IMR-90 (cell line): Measurements from ENCODE around the gene HEYL. TPM values are rescaled to one million over a fixed set of nuclear protein-coding genes. Genes with fewer than 3 reads are reported as not detected.

Experiments used
- ATAC-seq: fragments of 200-7000 bp; cut with Tn5 transposase; 2 replicates; pipeline ENCODE4 v1.9.1; 2020; ENCODE audit warnings: low read depth, mild to moderate bottlenecking, moderate library complexity
- BruUV-seq: library from RNA; stranded (reverse); fragments of 400-500 nt; replicated peaks from 2 replicates; lab custom pipeline; 2021; lab: Mats Ljungman, UMichigan
- CTCF ChIA-PET: fragments of 300-600 bp; formaldehyde crosslinking; extraction: SDS; loops from one replicate; lab custom pipeline; 2021; ENCODE audit warnings: antibody characterized with exemption; lab: Yijun Ruan, JAX
- POLR2A ChIA-PET: fragments of 300-600 bp; sonication (Branson Sonifier 250); formaldehyde crosslinking; loops from one replicate; lab custom pipeline; 2022; ENCODE audit warnings: antibody characterized with exemption; ENCODE audit not compliant: unreplicated experiment; lab: Charles Lee
- DNase-seq: peaks from one replicate; pipeline ENCODE4 v3.0.0; 2013
- H2AFZ ChIP-seq: replicated peaks from 2 replicates; pipeline ENCODE3; 2013; ENCODE audit warnings: low read length, mild to moderate bottlenecking; ENCODE audit not compliant: poor library complexity
- H2AK5ac ChIP-seq: 2 replicates; pipeline ENCODE4 v1.6.1; 2013; ENCODE audit warnings: low read depth, low read length, inconsistent platforms
- H2AK9ac ChIP-seq: replicated peaks from 2 replicates; pipeline ENCODE3; 2013; ENCODE audit warnings: mild to moderate bottlenecking, low read depth, low read length, moderate library complexity; ENCODE audit not compliant: poor library complexity
- H2BK120ac ChIP-seq: 2 replicates; pipeline ENCODE4 v1.6.1; 2013; ENCODE audit warnings: low read depth, low read length, inconsistent platforms
- H2BK15ac ChIP-seq: 3 replicates; pipeline ENCODE4 v1.6.1; 2013; ENCODE audit warnings: low read depth, low read length, inconsistent platforms
- H2BK20ac ChIP-seq: 2 replicates; pipeline ENCODE4 v1.6.1; 2013; ENCODE audit warnings: low read depth, mild to moderate bottlenecking, inconsistent platforms, low read length, moderate library complexity
- H2BK5ac ChIP-seq: 2 replicates; pipeline ENCODE4 v1.6.1; 2013; ENCODE audit warnings: mild to moderate bottlenecking, low read depth, low read length, inconsistent platforms; ENCODE audit not compliant: poor library complexity, severe bottlenecking
- H3K14ac ChIP-seq: replicated peaks from 2 replicates; pipeline ENCODE4 v1.6.1; 2013; ENCODE audit warnings: low read depth, low read length, inconsistent platforms
- H3K18ac ChIP-seq: 2 replicates; pipeline ENCODE4 v1.6.1; 2013; ENCODE audit warnings: low read depth, low read length, control low read depth
- H3K23ac ChIP-seq: 2 replicates; pipeline ENCODE4 v1.6.1; 2013; ENCODE audit warnings: low read depth, low read length, inconsistent platforms
- H3K27ac ChIP-seq: 2 replicates; pipeline ENCODE4 v1.5.1; 2013; ENCODE audit warnings: mild to moderate bottlenecking, control low read depth, low read length; ENCODE audit not compliant: insufficient read depth
- H3K27me3 ChIP-seq: 2 replicates; pipeline ENCODE4 v1.6.1; 2013; ENCODE audit warnings: low read length; ENCODE audit not compliant: control insufficient read depth, insufficient read depth
- H3K36me3 ChIP-seq: 2 replicates; pipeline ENCODE4 v1.6.1; 2013; ENCODE audit warnings: low read length, mixed read lengths; ENCODE audit not compliant: control insufficient read depth, insufficient read depth
- H3K4ac ChIP-seq: 2 replicates; pipeline ENCODE4 v1.6.1; 2013; ENCODE audit warnings: low read depth, low read length, inconsistent platforms
- H3K4me1 ChIP-seq: 2 replicates; pipeline ENCODE4 v1.6.1; 2013; ENCODE audit warnings: low read length, mixed read lengths; ENCODE audit not compliant: control insufficient read depth, insufficient read depth
- H3K4me2 ChIP-seq: 2 replicates; pipeline ENCODE4 v1.6.1; 2013; ENCODE audit warnings: low read depth, mild to moderate bottlenecking, control low read depth, low read length, moderate library complexity
- H3K4me3 ChIP-seq: 2 replicates; pipeline ENCODE4 v1.5.1; 2013; ENCODE audit warnings: low read depth, mild to moderate bottlenecking, control low read depth, low read length, moderate library complexity; ENCODE audit not compliant: insufficient read depth
- H3K56ac ChIP-seq: 2 replicates; pipeline ENCODE4 v1.6.1; 2013; ENCODE audit warnings: low read length, inconsistent platforms; ENCODE audit not compliant: insufficient read depth; ENCODE audit errors: extremely low read depth
- H3K79me1 ChIP-seq, 2 experiments: 2 replicates each; pipeline ENCODE4 v1.6.1; 2013; ENCODE audit warnings: low read length in 2 of 2, inconsistent platforms in 1 of 2, low read depth in 1 of 2
- H3K9ac ChIP-seq: 2 replicates; pipeline ENCODE4 v1.6.1; 2013; ENCODE audit warnings: low read depth, low read length, control low read depth
- H3K9me1 ChIP-seq: 2 replicates; pipeline ENCODE4 v1.6.1; 2013; ENCODE audit warnings: low read length, inconsistent platforms; ENCODE audit not compliant: insufficient read depth
- H3K9me3 ChIP-seq: 2 replicates; pipeline ENCODE4 v1.6.1; 2013; ENCODE audit warnings: low read length; ENCODE audit not compliant: control insufficient read depth, insufficient read depth
- H4K20me1 ChIP-seq: 2 replicates; pipeline ENCODE4 v1.6.1; 2013; ENCODE audit warnings: low read length, inconsistent platforms; ENCODE audit not compliant: insufficient read depth
- H4K5ac ChIP-seq: 2 replicates; pipeline ENCODE4 v1.6.1; 2013; ENCODE audit warnings: mild to moderate bottlenecking, low read depth, low read length, control low read depth
- H4K8ac ChIP-seq, 2 experiments: 2 replicates each; pipeline ENCODE4 v1.6.1; 2013; ENCODE audit warnings: low read depth in 2 of 2, low read length in 2 of 2, control low read depth in 1 of 2, inconsistent platforms in 1 of 2
- H4K91ac ChIP-seq: 2 replicates; pipeline ENCODE4 v1.6.1; 2013; ENCODE audit warnings: low read depth, low read length, inconsistent platforms; ENCODE audit not compliant: insufficient read depth
- BHLHE40 ChIP-seq: fragments of 150-350 bp; IDR thresholded peaks from 2 replicates; pipeline ENCODE4 v1.6.1; 2016; ENCODE audit warnings: mild to moderate bottlenecking, low read depth, low read length
- CEBPB ChIP-seq: IDR thresholded peaks from 2 replicates; pipeline ENCODE4 v1.6.1; 2012; ENCODE audit warnings: low read depth, low read length, improper control_type of control experiment
- CHD1 ChIP-seq: IDR thresholded peaks from 2 replicates; pipeline ENCODE4 v1.6.1; 2012; ENCODE audit warnings: low read depth, low read length, improper control_type of control experiment
- ELK1 ChIP-seq: fragments of 150-350 bp; IDR thresholded peaks from 2 replicates; pipeline ENCODE4 v1.6.1; 2016; ENCODE audit warnings: low read depth, mild to moderate bottlenecking, low read length, moderate library complexity, borderline replicate concordance
- FOS ChIP-seq: fragments of 150-350 bp; IDR thresholded peaks from 2 replicates; pipeline ENCODE4 v1.6.1; 2016; ENCODE audit warnings: low read depth, low read length
- MAFK ChIP-seq: IDR thresholded peaks from 2 replicates; pipeline ENCODE4 v1.6.1; 2012; ENCODE audit warnings: low read depth, low read length, improper control_type of control experiment
- MAZ ChIP-seq: IDR thresholded peaks from 2 replicates; pipeline ENCODE4 v1.6.1; 2012; ENCODE audit warnings: low read depth, mild to moderate bottlenecking, low read length, improper control_type of control experiment, moderate library complexity, borderline replicate concordance
- MXI1 ChIP-seq: IDR thresholded peaks from 2 replicates; pipeline ENCODE4 v1.6.1; 2012; ENCODE audit warnings: low read depth, mild to moderate bottlenecking, low read length, moderate library complexity, borderline replicate concordance
- RAD21 ChIP-seq: IDR thresholded peaks from 2 replicates; pipeline ENCODE4 v1.6.1; 2012; ENCODE audit warnings: low read length, improper control_type of control experiment
- RCOR1 ChIP-seq: IDR thresholded peaks from 2 replicates; pipeline ENCODE4 v1.6.1; 2012; ENCODE audit warnings: mild to moderate bottlenecking, low read length, improper control_type of control experiment; ENCODE audit not compliant: insufficient replicate concordance
- RFX5 ChIP-seq: IDR thresholded peaks from 2 replicates; pipeline ENCODE4 v1.8.0; 2012; ENCODE audit warnings: low read depth, mild to moderate bottlenecking, low read length, moderate library complexity
- SMC3 ChIP-seq: fragments of 150-350 bp; IDR thresholded peaks from 2 replicates; pipeline ENCODE4 v1.6.1; 2016; ENCODE audit warnings: low read depth, mild to moderate bottlenecking, antibody characterized with exemption, low read length, moderate library complexity
- USF2 ChIP-seq: fragments of 150-350 bp; IDR thresholded peaks from 2 replicates; pipeline ENCODE4 v1.6.1; 2017; ENCODE audit warnings: mild to moderate bottlenecking, antibody characterized with exemption, low read length, low read depth
- WGBS, 2 experiments: methylation state at CpG; one replicate each; pipeline versions ENCODE4 v1.1.5 to v1.1.7; 2013; ENCODE audit warnings: missing lambda C conversion rate in 2 of 2; ENCODE audit not compliant: insufficient read length in 1 of 2; ENCODE audit errors: extremely low coverage in 2 of 2; 5-methylcytosine and 5-hydroxymethylcytosine counted together
- dilution Hi-C: fragments of 300-500 bp; cut with HindIII; formaldehyde crosslinking; loops from one replicate; pipeline ENCODE4 v1.14.3; 2018; ENCODE audit warnings: low sequenced_read_pairs; ENCODE audit not compliant: unreplicated experiment
- in situ Hi-C: fragments of 300-500 bp; cut with MboI; formaldehyde crosslinking; loops from 3 replicates; pipeline ENCODE4 v1.14.3; 2019; ENCODE audit warnings: low sequenced_read_pairs, inconsistent platforms, mixed read lengths
- intact Hi-C: fragments of 100-400 bp; cut with micrococcal nuclease; formaldehyde crosslinking; loops from 2 replicates; pipeline ENCODE4 v1.10.0; 2022
- polyA plus RNA-seq, 3 experiments: library from polyadenylated mRNA; depleted of rRNA; stranded (reverse); fragments of >200 nt; gene quantifications; 2 replicates each; pipeline ENCODE4 v1.2.3, GENCODE V29; 2012; ENCODE audit warnings: low replicate concordance in 1 of 3
- total RNA-seq: library from RNA; depleted of rRNA; stranded (reverse); fragments of >200 nt; gene quantifications from 2 replicates; pipeline ENCODE4 v1.2.3, GENCODE V29; 2012
- TF ChIP-seq, protein P1 (sequence below): conservative IDR thresholded peaks from 2 replicates; pipeline ENCODE4 v1.5.1; 2012; ENCODE audit warnings: mild to moderate bottlenecking, low read depth, low read length, improper control_type of control experiment

HEYL gene
- total and polyA plus RNA-seq, 2 of the 4 experiments (the other 2 are of a cell fraction): 0.02 TPM; not detected in 1

- Histone ChIP-seq H3K9ac (no peak overlapping the region), H3K56ac (no peak overlapping the region), H2BK120ac (no peak overlapping the region), H3K27ac (no peak overlapping the region), H3K23ac (no peak overlapping the region), H2AFZ (no peak overlapping the region), H3K4me3 (no peak overlapping the region), H3K27me3 (peaks cover 82% of the 10 kb centered on the region), H3K4me2 (no peak overlapping the region), H2BK5ac (no peak overlapping the region), H3K9me1 (peaks cover 4% of the 10 kb centered on the region; the same call in 1 of the 2 replicates), H4K91ac (no peak overlapping the region), H3K79me1 (no peaks in the 10 kb centered on the region), H2BK20ac (no peak overlapping the region), H3K4me1 (no peaks in the 10 kb centered on the region), H2AK9ac (no peak overlapping the region), H3K18ac (no peak overlapping the region), H2BK15ac (no peak overlapping the region), H3K36me3 (no peaks in the 10 kb centered on the region), H3K14ac (no peak overlapping the region), H4K5ac (no peak overlapping the region), H3K9me3 (peaks cover 3% of the 10 kb centered on the region), H2AK5ac (no peak overlapping the region), H3K4ac (no peak overlapping the region), H4K20me1 (no peaks in the 10 kb centered on the region), H4K8ac (no peak overlapping the region)
- WGBS, 2 experiments: no CpG with 5 or more reads among the region's 3 CpGs
- CTCF ChIA-PET: no interaction called here
- in situ Hi-C loops: no loop called here
- intact Hi-C loops: no loop called here
- BruUV-seq: no TSS peak
- TF ChIP-seq RAD21 (no peak), CHD1 (no peak), RCOR1 (no peak), SMC3 (no peak), CEBPB (no peak), RFX5 (no peak), ELK1 (no peak), MAFK (no peak), FOS (no peak), MXI1 (no peak), MAZ (no peak), BHLHE40 (no peak), USF2 (no peak)
- TF ChIP-seq, protein P1, sequence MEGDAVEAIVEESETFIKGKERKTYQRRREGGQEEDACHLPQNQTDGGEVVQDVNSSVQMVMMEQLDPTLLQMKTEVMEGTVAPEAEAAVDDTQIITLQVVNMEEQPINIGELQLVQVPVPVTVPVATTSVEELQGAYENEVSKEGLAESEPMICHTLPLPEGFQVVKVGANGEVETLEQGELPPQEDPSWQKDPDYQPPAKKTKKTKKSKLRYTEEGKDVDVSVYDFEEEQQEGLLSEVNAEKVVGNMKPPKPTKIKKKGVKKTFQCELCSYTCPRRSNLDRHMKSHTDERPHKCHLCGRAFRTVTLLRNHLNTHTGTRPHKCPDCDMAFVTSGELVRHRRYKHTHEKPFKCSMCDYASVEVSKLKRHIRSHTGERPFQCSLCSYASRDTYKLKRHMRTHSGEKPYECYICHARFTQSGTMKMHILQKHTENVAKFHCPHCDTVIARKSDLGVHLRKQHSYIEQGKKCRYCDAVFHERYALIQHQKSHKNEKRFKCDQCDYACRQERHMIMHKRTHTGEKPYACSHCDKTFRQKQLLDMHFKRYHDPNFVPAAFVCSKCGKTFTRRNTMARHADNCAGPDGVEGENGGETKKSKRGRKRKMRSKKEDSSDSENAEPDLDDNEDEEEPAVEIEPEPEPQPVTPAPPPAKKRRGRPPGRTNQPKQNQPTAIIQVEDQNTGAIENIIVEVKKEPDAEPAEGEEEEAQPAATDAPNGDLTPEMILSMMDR: no peak
- dilution Hi-C loops: no loop called here
- DNase-seq (no peak), ATAC-seq (no peak)
- POLR2A ChIA-PET: no interaction called here
These were observed 41.9 kb upstream of the HEYL start for GRCh38 chr1:39681294-39681693.
